VCaP (cell line): Measurements from ENCODE around the gene ADGRL2.

Source experiments
- H3K27ac ChIP-seq: fragments of 450-650 bp; 2 replicates; pipeline ENCODE4 v1.5.1; 2017
- TF ChIP-seq, protein P1 (sequence below): fragments of 450-650 bp; conservative IDR thresholded peaks from 2 replicates; pipeline ENCODE4 v1.5.1; 2017; ENCODE audit warnings: mild to moderate bottlenecking, moderate library complexity

ADGRL2 gene

DNA sequence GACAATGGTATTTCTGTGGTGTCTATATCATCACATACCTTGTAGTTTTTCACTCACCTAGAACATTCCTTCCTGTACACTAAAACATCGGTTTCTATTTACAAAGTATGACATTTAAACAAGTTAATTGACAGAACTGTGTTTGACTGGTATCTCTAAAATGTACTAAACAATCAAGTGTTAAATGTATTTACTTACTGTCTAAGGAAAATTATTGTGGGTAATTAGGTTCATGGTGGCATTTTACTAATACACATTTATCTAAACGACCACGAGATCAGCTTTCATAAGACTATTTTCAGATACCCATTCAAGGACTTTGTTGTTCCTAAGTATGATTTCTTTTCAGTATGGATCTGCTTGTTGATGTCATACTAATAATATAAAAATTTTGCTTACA is 115.2 kb downstream of the ADGRL2 start:
- TF ChIP-seq, protein P1, sequence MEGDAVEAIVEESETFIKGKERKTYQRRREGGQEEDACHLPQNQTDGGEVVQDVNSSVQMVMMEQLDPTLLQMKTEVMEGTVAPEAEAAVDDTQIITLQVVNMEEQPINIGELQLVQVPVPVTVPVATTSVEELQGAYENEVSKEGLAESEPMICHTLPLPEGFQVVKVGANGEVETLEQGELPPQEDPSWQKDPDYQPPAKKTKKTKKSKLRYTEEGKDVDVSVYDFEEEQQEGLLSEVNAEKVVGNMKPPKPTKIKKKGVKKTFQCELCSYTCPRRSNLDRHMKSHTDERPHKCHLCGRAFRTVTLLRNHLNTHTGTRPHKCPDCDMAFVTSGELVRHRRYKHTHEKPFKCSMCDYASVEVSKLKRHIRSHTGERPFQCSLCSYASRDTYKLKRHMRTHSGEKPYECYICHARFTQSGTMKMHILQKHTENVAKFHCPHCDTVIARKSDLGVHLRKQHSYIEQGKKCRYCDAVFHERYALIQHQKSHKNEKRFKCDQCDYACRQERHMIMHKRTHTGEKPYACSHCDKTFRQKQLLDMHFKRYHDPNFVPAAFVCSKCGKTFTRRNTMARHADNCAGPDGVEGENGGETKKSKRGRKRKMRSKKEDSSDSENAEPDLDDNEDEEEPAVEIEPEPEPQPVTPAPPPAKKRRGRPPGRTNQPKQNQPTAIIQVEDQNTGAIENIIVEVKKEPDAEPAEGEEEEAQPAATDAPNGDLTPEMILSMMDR: no peak
- H3K27ac ChIP-seq: no peak overlapping the region

DNA sequence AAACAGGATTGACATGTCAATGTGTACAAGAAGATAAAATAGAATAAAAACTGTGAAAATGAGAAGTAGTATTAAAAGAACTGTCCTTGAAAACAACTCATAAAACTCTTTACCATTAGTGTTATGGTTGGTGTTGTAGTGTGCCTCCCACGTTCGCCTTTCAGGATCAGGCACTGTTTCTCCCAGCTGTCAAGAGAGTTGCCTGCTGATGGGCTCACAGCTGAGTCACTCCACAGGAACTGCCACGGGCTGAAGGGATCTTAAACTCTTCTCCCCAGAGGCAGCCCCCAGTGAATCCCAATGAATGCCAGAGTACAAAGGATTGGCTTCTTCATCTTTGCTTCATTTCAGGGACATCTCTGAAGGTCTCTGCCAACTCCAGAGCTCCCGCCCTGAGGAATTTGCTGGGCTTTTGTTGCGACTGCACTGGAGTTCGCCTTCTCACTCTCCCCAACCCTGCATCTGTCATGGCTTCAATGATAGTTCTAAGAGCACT is 119.6 kb downstream of the ADGRL2 start:
- no peak overlapping the region for H3K27ac ChIP-seq

DNA sequence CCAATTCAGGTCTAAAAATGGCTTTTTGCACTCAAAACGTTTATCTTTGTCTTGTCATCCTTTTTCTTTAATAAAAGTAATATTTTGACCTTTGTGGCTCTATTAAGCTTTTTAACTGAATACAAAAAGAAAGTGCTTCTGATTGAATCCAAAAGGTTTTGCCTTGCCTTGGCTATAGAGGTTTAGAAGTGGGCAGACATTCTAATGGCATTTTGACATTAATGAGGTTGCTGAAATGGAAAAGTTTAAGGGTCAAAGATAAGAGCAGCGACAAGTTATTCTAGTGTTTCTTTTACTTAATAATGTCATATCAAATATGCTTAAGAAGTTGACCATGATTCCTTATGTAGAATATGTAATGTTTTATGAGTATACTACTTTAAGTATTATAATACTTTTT is 120.2 kb downstream of the ADGRL2 start:
- TF ChIP-seq, protein P1: no peak
- no peak overlapping the region for H3K27ac ChIP-seq

More for the DNA sequence above, 119.6 kb downstream of the ADGRL2 start:
- TF ChIP-seq, protein P1: no peak

DNA sequence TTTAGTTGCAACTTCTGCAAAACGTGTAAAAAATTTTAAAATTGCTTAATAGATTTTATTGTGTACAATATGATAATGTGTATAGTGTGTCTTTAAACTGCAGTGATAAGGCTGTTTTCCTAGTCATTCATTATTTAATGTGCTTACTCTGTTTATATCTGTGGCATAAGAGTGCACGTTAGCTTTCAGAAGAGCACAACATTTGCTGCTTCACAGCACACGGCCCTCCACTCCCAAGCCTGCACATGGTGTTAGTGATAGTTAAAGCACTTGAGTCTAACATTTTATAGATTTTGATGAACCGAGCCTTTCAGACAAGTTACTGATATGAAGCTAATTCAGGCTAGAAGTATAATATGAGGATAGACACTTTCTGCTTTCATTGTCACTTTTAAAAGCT is 120.6 kb downstream of the ADGRL2 start:
- H3K27ac ChIP-seq: peak overlapping the region; percentile 12
- TF ChIP-seq, protein P1: no peak

DNA sequence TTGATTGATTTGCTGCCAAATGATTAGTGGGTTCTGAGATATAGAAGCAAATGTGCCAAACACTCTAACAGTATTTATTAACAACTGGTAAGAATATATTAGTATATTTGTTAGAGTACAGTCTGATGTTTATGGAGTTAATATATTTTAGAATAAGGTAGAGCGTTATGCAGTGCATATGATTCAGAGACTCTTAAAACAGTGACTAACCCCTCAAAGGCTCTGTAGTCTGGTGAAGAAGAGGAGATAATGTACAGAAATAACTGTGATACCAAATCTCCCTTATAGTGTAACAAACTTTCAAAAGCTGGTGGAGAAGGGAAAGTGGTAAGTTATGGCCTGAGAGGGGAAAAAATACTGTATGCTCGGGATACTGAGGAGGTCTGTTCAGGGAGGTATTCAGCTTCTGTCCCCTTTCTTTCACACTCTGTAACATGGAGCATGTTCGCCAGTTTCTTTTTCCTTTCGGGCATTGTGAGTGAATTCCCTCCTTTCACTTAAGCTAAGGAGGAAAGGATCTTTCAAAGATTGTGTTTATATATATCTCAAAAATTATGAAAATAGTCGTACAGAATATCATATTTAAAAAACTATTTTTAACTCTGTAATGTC is 121.2 kb downstream of the ADGRL2 start:
- TF ChIP-seq, protein P1: no peak

DNA sequence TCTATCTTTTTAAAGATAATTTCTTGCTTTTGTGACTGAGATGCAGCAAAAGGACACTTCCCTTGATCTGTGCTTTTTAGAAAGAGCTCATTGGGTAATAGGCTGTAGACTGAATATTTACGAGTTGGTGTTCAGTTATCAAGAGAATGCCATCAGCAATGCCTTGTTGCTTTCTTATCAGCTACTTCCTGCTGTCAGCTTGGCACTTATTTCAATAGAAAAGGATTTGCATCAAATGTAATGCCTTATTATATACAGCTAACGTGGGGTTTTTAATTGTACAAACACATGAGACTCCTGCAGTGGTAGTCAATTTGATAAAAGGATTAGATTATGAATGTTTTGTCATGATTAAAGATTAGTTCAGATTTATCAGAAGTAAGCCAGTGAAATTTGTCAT is 122.2 kb downstream of the ADGRL2 start:
- H3K27ac ChIP-seq: no peak overlapping the region
- TF ChIP-seq, protein P1: no peak

More for the DNA sequence above, 121.2 kb downstream of the ADGRL2 start:
- peak overlapping the region; percentile 12 for H3K27ac ChIP-seq

DNA sequence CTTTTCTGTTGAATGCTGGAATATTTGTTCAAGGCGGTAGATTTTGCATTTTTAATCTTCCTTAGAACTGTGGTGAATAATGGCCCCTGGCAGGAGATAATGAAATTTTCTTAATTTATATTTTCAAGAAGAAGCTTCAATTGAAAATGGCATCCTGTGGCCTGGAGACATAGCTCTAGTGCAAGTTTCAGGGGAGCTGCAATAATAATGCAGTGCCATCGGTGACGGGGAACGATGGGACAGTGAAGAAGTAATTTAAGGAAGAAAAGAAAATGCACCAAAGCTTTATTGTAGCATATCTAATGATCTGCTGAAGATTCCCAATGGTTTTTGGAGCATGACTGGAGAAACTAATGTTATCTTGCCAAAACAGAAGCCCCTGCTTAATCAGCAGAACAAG is 128.4 kb downstream of the ADGRL2 start:
- TF ChIP-seq, protein P1: no peak
- no peak overlapping the region for H3K27ac ChIP-seq
